Mesothelial cell of epicardium (in vitro differentiated cells): Measurements from ENCODE around the gene ETHE1. TPM values are rescaled to one million over a fixed set of nuclear protein-coding genes. Genes with fewer than 3 reads are reported as not detected.

ENCODE experiments used
- DNase-seq, 2 experiments: peaks; one replicate each; pipeline ENCODE4 v3.0.0; 2021; ENCODE audit warnings: low spot score in 2 of 2; ENCODE audit not compliant: unreplicated experiment in 2 of 2
- H3K27ac Mint-ChIP-seq: 2 replicates; pipeline ENCODE4 v1.8.0; 2021; ENCODE audit warnings: mixed read lengths
- H3K27me3 Mint-ChIP-seq: 2 replicates; pipeline ENCODE4 v1.8.0; 2021; ENCODE audit warnings: low read depth, mixed read lengths
- H3K36me3 Mint-ChIP-seq: 2 replicates; pipeline ENCODE4 v1.8.0; 2021; ENCODE audit warnings: mixed read lengths
- H3K4me1 Mint-ChIP-seq: 2 replicates; pipeline ENCODE4 v1.8.0; 2021; ENCODE audit warnings: mixed read lengths
- H3K4me3 Mint-ChIP-seq: 2 replicates; pipeline ENCODE4 v1.8.0; 2021; ENCODE audit warnings: mild to moderate bottlenecking, moderate library complexity, mixed read lengths
- H3K9me3 Mint-ChIP-seq: 2 replicates; pipeline ENCODE4 v1.8.0; 2021; ENCODE audit warnings: mixed read lengths
- total RNA-seq: library from RNA; stranded (reverse); gene quantifications from 3 replicates; pipeline ENCODE4 v1.2.1, GENCODE V29; 2021
- TF ChIP-seq, protein P1 (sequence below): fragments of 200-600 bp; sonication (generic); IDR thresholded peaks from one replicate; pipeline ENCODE4 v1.5.0; 2021; ENCODE audit warnings: antibody characterized with exemption; ENCODE audit not compliant: unreplicated experiment

The ETHE1 gene
- total RNA-seq, 1 donor from 2014 or later, result 27.9 TPM

DNA sequence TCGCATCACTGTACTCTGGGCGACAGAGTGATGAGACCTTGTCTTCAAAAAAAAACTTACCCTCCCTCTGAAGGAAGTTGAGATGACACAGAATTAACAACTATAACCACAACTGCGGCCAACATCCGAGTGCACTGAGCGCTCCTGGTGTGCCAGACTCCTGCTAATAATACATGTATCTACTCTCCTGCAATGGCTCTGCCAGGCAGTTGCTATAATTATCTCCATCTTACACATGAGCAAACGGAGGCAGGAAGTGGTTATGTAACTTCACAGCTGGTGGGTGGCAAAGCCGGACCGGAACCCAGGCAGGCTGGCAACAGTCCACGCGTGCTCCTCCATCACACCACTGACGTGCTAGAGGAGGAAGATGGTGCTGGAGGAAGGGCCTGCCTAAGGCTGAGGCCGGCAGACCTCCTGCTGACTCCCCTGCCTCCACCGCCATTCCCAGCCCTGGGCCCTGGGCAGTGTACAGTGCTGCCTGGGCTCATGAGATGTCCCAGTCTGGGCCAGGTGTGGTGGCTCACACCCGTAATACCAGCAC, 35.8 kb upstream of the ETHE1 start:
- Mint-ChIP-seq H3K36me3 (peaks cover 25% of the 10 kb centered on the region), H3K27me3 (no peaks in the 10 kb centered on the region), H3K4me3 (no peak overlapping the region), H3K9me3 (no peaks in the 10 kb centered on the region), H3K4me1 (no peaks in the 10 kb centered on the region), H3K27ac (no peak overlapping the region)
- TF ChIP-seq, protein P1, sequence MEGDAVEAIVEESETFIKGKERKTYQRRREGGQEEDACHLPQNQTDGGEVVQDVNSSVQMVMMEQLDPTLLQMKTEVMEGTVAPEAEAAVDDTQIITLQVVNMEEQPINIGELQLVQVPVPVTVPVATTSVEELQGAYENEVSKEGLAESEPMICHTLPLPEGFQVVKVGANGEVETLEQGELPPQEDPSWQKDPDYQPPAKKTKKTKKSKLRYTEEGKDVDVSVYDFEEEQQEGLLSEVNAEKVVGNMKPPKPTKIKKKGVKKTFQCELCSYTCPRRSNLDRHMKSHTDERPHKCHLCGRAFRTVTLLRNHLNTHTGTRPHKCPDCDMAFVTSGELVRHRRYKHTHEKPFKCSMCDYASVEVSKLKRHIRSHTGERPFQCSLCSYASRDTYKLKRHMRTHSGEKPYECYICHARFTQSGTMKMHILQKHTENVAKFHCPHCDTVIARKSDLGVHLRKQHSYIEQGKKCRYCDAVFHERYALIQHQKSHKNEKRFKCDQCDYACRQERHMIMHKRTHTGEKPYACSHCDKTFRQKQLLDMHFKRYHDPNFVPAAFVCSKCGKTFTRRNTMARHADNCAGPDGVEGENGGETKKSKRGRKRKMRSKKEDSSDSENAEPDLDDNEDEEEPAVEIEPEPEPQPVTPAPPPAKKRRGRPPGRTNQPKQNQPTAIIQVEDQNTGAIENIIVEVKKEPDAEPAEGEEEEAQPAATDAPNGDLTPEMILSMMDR, result no peak
- no peak for DNase-seq

DNA sequence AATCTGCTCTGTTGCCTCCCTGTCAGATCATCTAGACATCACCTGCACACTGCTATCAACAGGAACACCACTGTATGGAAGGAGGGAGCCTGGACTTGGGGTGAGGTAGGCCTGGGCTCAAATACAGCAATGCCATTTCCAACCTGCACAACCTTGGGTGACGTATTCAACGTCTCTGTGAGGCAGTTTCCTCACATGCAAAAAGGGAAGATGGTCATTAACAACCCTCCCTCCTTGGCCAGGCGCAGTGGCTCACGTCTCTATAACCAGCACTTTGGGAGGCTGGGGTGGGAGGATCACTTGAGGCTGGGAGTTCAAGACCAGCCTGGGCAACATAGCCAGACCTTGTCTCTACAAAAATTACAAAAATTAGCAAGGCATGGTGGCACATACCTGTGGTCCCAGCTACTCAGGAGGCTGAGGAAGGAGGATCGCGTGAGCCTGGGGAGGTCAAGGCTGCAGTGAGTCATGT, 35.3 kb upstream of the ETHE1 start:
- TF ChIP-seq, protein P1, result no peak
- Mint-ChIP-seq H3K9me3 (no peaks in the 10 kb centered on the region), H3K36me3 (peaks cover 28% of the 10 kb centered on the region), H3K4me1 (no peaks in the 10 kb centered on the region), H3K27me3 (no peaks in the 10 kb centered on the region), H3K27ac (no peak overlapping the region), H3K4me3 (no peak overlapping the region)
- no peak for DNase-seq

DNA sequence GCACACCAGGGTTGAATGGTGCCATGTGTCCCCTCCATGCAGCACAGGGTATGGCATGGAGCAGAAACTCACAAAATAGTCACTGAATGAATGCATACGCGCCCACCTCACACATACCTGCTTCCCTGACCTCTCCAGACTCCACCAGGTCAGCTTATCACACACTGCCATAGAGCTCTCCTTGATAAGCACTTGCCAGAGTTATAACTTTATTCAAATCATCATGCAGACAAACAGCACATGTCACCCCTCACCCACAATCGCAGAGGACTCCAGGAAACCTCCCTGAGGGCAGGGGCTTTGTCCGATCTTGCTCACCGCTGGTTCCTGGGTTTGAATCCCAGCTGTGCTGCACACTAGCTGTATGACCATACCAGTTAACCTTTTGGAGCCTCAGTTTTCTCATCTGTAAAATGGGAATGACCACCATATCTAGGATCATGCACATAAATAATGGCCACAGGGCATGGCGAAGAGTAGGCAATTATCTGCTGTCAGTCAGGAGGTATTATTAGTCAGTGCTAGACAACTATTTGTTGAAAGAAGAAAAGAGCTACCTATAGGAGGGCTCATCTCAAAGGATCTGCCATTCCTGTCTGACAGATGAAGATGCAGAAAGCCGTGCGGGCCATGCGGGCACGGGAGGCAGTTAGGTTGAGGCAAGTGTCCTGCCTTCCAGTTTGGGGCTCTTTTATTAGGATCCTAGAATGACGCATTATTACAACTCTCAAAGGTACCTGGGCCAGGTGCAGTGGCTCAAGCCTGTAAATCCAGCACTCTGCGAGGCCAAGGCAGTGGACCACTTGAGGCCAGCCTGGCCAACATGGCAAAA, 34.4 kb upstream of the ETHE1 start:
- Mint-ChIP-seq H3K27me3 (no peaks in the 10 kb centered on the region), H3K4me3 (no peak overlapping the region), H3K9me3 (no peaks in the 10 kb centered on the region), H3K36me3 (peaks cover 26% of the 10 kb centered on the region), H3K27ac (no peak overlapping the region), H3K4me1 (no peaks in the 10 kb centered on the region)
- TF ChIP-seq, protein P1, result no peak
- DNase-seq, result no peak

DNA sequence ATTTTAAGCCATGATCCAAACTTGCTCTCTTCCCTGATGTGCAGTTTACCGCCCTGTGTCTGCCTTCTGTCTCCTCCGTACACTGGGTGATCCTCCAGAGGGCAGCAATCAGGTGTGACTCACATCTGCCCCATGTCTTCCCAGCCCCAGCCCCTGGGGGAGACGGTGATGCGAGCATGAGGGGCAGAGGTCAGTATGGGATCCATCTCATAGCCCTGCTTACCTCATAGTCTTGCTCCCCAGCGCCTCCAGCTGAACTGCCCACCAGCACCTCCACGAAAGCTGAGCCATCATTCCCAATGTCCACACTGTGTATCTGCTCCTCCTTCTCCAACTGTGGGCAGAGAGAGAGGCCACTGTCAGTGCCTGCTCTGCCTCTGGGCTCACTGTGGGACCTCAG, 33.7 kb upstream of the ETHE1 start:
- no peaks in the 10 kb centered on the region for H3K4me1 Mint-ChIP-seq
- no peak for DNase-seq
- TF ChIP-seq, protein P1, result no peak
- H3K36me3 Mint-ChIP-seq, result peaks cover 26% of the 10 kb centered on the region
- H3K27ac Mint-ChIP-seq, result no peak overlapping the region
- H3K9me3 Mint-ChIP-seq, result no peaks in the 10 kb centered on the region
- H3K4me3 Mint-ChIP-seq, result no peak overlapping the region
- H3K27me3 Mint-ChIP-seq, result no peaks in the 10 kb centered on the region

DNA sequence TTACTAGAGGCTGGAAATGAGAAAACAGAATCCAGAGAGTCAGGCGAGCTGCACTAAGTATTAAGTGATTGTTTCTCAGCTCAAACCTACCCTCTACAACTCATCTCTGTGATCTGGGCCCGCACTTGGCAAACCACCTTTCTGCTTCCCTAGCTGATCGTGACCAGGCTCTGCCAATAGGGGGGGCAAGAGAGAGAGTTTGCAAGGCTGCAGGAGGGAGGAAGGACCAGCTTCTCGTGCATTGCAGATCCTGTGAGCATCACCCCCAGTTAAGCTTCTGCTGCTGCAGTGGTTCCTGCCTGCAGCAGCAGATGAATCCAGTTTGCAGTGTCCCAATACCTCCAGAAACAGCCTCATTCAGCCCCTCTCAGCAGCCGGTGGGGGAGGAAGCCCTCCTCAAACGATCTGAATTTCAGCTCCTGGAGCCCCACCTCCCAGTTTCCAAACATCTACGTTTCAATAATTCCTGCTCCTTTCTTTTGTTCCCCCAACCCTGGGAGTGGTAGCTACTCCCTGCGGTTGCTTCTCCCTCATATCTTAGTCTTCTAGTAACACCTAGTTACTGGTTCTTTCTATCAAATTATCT, 28.3 kb upstream of the ETHE1 start:
- DNase-seq, result peak in 1 of 2 experiments; percentile 74
- peaks cover 30% of the 10 kb centered on the region for H3K36me3 Mint-ChIP-seq
- H3K27me3 Mint-ChIP-seq, result no peaks in the 10 kb centered on the region
- H3K4me3 Mint-ChIP-seq, result no peak overlapping the region
- no peaks in the 10 kb centered on the region for H3K4me1 Mint-ChIP-seq
- H3K9me3 Mint-ChIP-seq, result no peaks in the 10 kb centered on the region
- TF ChIP-seq, protein P1, result peak; percentile 37
- no peak overlapping the region for H3K27ac Mint-ChIP-seq
